Measurements from ENCODE around the gene FKBP2.

The FKBP2 gene

DNA sequence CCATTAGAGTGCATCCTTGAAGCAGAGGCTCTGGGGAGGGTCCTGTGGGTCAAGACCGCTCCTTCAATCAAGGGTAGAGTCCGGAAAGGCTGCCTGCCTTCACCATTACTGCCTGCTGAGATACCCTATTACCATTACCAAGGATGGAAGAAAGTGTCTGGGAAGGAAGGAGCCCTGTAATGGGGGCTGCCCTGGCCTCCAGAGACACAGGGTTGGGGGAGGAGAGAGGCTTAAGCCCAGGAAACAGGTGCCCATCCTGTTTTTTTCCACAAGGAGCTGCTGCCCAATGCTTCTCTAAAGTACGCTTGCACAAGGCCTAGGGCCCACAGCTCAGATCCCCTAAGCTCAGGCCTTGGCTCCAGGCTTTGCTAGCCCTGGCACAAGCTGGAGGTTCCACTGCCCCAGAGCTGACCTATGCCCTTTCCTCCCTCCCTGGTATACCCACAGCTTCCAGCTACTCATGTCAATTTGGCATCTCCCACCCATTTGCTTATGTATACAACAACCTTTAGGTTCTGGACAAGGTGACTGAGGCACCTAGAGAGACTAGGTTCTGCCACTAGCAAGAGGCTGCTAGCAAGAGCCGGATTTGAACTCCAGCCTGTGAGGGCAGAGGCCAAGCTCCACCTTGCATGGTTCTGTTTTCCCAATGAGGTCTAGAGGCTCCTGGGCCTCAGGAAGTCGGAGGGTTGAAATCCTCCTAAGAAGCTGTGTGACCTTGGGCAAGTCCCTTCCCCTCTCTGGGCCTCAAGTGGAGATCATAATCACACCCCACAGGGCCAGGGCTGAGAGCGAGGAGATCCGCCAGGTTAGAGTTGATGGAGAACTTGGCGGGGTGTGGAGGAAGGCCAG lies 8.9 kb downstream of the FKBP2 start:
- DNase-seq (ENCODE audit: low spot score), result no peak

DNA sequence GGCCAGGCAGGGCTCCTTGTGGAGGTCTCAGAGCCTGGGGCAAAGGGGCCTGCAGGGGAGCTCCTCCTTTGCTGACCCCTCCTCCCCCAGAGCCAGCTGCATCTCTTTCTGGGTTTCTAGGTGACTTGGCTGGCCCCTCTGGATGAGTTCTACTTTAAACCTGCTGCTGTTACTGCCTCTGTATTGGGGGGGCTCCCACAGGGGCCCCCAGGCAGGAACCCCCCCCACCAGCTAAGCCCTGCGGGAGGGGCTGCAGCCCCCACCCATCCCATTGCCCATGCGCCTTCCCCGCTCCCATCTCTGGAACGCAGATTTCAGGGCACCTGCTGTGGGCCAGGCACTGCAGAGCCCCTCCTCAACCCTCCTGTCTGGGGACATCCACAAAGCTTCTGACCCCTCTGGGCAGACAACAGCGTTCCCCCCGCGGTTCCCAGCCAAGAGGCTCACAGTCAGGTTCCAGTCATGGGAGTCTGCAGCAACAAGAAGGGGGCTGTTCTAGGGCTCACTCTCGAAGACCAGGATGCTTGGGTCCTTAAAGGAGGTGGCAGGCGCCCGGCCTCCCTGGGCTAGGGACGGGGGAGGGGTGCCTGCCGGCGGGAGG lies 9.6 kb downstream of the FKBP2 start:
- no peak for DNase-seq (ENCODE audit: low spot score)

- peak; percentile 92 for DNase-seq (ENCODE audit: low spot score)
These were observed 10.3 kb downstream of the FKBP2 start, which contains the start of gene PLCB3 for GRCh38 chr11:64251016-64251752. TSS of gene PLCB3 (plus strand) at chr11:64251530. CDS start at chr11:64251650, 120 bp downstream.

DNA sequence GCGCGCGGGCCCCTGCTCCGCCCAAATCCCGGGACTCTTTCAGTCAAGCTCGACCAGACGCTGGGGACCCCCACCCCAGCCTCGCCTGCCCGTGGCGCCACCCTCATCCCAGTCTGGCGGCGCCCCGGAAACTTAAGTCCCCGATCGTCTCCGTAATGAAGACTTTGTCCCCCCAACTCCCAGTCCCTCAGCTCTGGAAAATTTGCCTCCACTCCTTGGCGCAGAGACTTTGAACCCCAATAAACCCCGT lies 10.8 kb downstream of the FKBP2 start:
- no peak for DNase-seq (ENCODE audit: low spot score)

DNA sequence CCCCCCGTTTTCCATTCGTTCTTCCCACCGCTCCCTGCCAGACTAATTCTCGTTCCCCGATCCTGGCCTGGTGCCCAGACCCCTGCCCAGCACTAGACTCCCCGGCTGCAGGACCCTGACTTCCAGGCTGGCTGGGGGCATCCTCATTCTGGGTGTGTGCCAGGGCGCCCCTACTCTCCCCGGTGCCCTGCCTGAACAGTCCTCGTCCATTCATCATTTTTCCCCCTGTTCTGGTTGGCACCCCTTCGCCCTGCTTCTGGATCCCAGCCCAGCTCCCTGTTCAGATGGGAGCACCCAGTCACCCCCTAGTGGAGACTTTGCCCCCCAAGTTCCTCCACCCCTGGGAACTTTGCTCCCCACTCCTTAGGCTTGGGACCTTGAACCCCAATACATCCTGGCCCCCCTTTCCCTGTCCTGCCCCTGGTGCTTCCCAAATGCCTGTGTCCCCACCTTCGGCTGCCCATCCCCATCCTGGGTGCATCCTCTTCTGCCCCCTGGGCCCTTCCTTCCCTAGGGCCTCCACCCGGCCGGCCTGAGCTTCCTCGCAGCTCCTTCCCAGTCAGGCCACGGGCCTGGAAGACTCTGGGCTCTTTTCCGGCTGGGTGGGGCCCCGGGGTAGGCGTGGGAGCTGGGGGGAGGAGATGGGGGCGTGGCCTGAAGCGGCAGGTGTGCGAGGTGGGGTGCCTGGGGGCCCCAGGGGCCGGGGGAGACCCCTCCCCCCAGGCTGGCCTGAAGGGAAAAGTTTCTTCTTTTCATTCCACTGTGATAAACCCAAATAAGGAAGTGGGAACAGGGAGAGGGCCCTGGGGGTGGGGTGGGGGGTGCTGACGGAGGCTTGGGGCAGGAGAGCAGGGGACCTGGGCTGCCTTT lies 11.3 kb downstream of the FKBP2 start:
- peak; percentile 78 for DNase-seq (ENCODE audit: low spot score)

DNA sequence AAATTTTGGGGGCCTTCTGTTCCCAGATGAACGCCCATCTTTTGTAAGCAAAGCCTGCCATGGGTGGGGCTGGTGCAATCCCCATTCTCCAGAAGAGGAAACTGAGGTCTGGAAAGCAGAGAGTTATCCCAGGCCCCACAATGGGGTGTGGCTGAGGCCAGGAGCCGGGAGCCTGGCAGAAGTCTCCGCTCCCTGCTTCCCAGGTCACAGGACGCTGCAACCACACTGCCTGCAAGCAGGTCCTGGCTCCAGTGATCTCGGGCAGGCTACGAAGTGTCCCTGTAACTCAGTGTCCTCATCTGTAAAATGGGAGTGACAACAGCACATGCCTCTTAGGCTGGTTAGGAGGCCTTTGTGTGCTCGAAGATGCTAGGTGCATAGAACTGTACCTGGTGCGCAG lies 12.1 kb downstream of the FKBP2 start:
- DNase-seq (ENCODE audit: low spot score), result no peak

DNA sequence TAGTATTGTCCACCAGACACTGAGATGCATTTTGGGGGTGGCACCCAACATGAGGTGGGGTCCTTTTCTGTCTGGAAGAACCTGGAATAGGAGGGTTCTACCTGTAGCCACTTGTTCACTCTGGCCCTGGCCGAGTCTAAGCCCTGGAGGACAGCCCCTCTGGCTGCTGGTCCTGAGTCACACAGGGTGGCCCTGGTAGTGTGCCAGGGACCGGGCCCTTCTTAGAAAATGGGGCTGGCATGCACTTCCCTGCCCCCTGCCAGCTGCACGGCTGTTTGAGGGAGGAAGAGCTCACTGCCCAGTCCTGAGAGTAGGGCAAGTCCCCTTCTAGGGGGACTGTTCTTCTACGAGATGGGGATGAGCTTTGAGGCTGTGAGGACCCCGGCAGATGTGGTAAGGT lies 12.6 kb downstream of the FKBP2 start:
- peak; percentile 57 for DNase-seq (ENCODE audit: low spot score)

- DNase-seq (ENCODE audit: low spot score), result no peak
These were observed 13.4 kb downstream of the FKBP2 start for GRCh38 chr11:64254326-64254725.

GRCh38 chr11:64255135-64256128 lies 14.5 kb downstream of the FKBP2 start:
- no peak for DNase-seq (ENCODE audit: low spot score)

DNA sequence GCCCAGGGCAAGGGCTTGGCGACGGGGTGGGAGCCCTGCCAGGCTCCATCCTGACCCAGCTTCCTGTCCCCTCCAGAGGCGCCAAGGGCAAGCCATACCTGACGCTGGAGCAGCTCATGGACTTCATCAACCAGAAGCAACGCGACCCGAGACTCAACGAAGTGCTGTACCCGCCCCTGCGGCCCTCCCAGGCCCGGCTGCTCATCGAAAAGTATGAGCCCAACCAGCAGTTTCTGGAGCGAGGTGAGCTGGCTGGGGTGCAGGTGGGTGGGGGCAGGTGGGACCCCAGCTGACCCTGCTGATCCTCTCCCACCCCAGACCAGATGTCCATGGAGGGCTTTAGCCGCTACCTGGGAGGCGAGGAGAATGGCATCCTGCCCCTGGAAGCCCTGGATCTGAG lies 15.4 kb downstream of the FKBP2 start:
- no peak for DNase-seq (ENCODE audit: low spot score)

GRCh38 chr11:64258356-64258755 lies 17.5 kb downstream of the FKBP2 start:
- DNase-seq (ENCODE audit: low spot score), result no peak

GRCh38 chr11:64258946-64259532 lies 18.1 kb downstream of the FKBP2 start:
- DNase-seq (ENCODE audit: low spot score), result no peak

- DNase-seq (ENCODE audit: low spot score), result no peak
These were observed 18.7 kb downstream of the FKBP2 start for GRCh38 chr11:64259533-64260067.

- no peak for DNase-seq (ENCODE audit: low spot score)
These were observed 19.3 kb downstream of the FKBP2 start for GRCh38 chr11:64260147-64260708.

- DNase-seq (ENCODE audit: low spot score), result no peak
These were observed 20.7 kb downstream of the FKBP2 start for GRCh38 chr11:64261556-64262080.

DNA sequence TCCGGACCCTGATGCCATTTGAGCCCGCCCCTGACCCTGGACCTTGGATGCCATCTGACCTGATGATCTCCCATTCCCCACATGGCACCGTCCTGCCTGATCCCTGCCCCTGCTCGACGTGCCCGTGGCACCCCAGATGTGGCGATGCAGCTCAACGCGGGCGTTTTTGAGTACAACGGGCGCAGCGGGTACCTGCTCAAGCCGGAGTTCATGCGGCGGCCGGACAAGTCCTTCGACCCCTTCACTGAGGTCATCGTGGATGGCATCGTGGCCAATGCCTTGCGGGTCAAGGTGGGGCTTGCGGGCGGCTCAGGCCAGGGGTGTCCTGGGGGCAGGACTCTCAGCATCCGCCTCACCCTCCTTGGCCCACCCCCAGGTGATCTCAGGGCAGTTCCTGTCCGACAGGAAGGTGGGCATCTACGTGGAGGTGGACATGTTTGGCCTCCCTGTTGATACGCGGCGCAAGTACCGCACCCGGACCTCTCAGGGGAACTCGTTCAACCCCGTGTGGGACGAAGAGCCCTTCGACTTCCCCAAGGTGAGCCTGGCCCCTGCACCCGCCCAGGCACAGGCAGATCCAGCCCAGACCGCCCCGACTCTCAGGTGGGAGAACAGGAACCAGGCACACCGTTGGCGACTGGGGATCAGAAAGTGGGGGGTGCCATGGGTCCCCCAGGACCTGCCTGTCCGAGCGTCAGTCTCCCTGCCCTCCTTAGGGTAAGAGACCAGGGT lies 21.5 kb downstream of the FKBP2 start:
- DNase-seq (ENCODE audit: low spot score), result no peak

DNA sequence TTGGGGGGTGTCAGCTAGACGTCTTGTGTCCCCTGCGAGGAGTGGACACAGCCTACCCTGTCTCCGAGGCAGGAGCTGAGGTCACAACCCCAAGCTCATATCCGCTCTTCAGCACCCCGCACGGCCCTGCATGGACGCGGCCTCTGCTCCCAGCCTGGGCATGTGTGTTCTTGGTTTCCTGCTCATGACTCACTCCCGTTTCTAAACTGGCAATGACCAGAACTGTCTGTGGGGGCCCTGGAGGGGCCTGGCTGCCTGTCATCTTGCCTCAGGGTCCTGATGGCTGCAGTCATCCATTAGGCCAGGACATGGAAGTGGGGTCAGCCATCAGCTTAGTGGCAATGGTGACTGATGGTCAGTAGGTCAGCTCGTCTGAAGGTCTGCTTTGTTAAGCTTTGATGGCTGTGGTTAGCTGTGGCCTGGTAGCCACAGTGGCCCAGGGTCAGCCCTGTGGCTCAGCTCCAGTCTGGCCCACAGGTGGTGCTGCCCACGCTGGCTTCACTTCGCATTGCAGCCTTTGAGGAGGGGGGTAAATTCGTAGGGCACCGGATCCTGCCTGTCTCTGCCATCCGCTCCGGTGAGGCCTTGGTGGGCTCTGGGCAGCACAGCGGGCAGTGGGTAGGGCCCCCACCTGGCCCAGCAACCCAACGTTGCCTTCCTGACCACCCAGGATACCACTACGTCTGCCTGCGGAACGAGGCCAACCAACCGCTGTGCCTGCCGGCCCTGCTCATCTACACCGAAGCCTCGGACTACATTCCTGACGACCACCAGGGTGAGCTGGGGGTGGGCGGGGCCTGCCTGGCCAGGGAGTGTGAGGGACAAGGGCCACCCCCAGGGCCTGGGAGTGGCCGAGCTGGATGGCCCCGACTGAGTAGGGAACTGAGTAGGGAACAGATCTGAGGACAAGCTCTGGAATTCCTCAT lies 22.4 kb downstream of the FKBP2 start:
- DNase-seq (ENCODE audit: low spot score), result peak; percentile 37

DNA sequence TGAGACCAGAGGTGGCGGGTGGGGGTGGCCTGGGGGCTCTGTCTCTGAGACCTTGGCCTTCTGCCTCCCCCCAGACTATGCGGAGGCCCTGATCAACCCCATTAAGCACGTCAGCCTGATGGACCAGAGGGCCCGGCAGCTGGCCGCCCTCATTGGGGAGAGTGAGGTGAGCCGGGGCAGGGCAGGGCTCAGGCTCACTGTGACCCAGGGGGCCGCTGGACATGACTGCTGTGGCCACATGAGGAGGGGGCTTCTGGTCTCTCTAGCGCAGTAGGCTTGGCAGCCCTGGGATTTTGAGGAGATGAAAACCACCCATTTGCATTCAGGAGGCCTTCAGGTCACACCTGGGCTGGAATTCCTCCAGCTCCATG lies 23.0 kb downstream of the FKBP2 start:
- no peak for DNase-seq (ENCODE audit: low spot score)

Measured in AG08396 (cell line).